CD4-positive, alpha-beta T cell (primary cell): Measurements from ENCODE around the gene CPSF4L. TPM values are rescaled to one million over a fixed set of nuclear protein-coding genes. Genes with fewer than 3 reads are reported as not detected.

Source experiments
- ATAC-seq: fragments of 200-7000 bp; cut with Tn5 transposase; one replicate; pipeline ENCODE4 v1.10.0; 2022; ENCODE audit warnings: mild to moderate bottlenecking; ENCODE audit not compliant: poor library complexity
- CTCF ChIA-PET: fragments of 350-600 bp; sonication (Branson Sonifier 250); formaldehyde crosslinking; loops from one replicate; lab custom pipeline; 2021; ENCODE audit warnings: antibody characterized with exemption, inconsistent platforms; lab: Charles Lee
- POLR2A ChIA-PET: fragments of 350-600 bp; sonication (Branson Sonifier 250); formaldehyde crosslinking; loops from one replicate; lab custom pipeline; 2021; ENCODE audit warnings: antibody characterized with exemption, inconsistent platforms; lab: Charles Lee
- DNase-seq, 14 experiments: peaks; one replicate each; pipeline ENCODE4 v3.0.0-alpha.2; 2013 to 2020; ENCODE audit warnings: mixed read lengths in 2 of 14
- H3K27ac ChIP-seq, 2 donors: one replicate each; pipeline versions ENCODE4 v1.5.1 to v1.7.0; 2013; ENCODE audit warnings: low read length in 2 of 2, low read depth in 1 of 2, mild to moderate bottlenecking in 1 of 2
- H3K27me3 ChIP-seq, 2 experiments: 1 replicate in 1 of 2; 2 replicates in 1 of 2; pipeline versions ENCODE4 v1.6.1 to v1.7.0; 2013; ENCODE audit warnings: low read length in 2 of 2, control low read depth in 1 of 2, mild to moderate bottlenecking in 1 of 2, moderate library complexity in 1 of 2; ENCODE audit not compliant: insufficient read depth in 2 of 2, control insufficient read depth in 1 of 2
- H3K36me3 ChIP-seq: one replicate; pipeline ENCODE4 v1.6.1; 2013; ENCODE audit warnings: low read length, control low read depth; ENCODE audit not compliant: insufficient read depth
- H3K4me1 ChIP-seq: one replicate; pipeline ENCODE4 v1.6.1; 2013; ENCODE audit warnings: low read length, control low read depth; ENCODE audit not compliant: insufficient read depth
- H3K4me3 ChIP-seq: one replicate; pipeline ENCODE4 v1.5.1; 2013; ENCODE audit warnings: mild to moderate bottlenecking, low read length, moderate library complexity
- H3K9me3 ChIP-seq, 2 experiments: 1 replicate in 1 of 2; 2 replicates in 1 of 2; pipeline versions ENCODE4 v1.6.1 to v1.7.0; 2013; ENCODE audit warnings: low read length in 2 of 2, mild to moderate bottlenecking in 2 of 2, control low read depth in 1 of 2, moderate library complexity in 1 of 2; ENCODE audit not compliant: control insufficient read depth in 1 of 2, insufficient read depth in 1 of 2
- H3K27ac Mint-ChIP-seq: one replicate; pipeline ENCODE4 v1.8.0; 2020; ENCODE audit warnings: mixed read lengths
- H3K27me3 Mint-ChIP-seq: one replicate; pipeline ENCODE4 v1.8.0; 2021; ENCODE audit warnings: mixed read lengths
- H3K36me3 Mint-ChIP-seq: one replicate; pipeline ENCODE4 v1.8.0; 2021; ENCODE audit warnings: low read depth, mixed read lengths
- H3K4me1 Mint-ChIP-seq: one replicate; pipeline ENCODE4 v1.8.0; 2021; ENCODE audit warnings: low read depth, mixed read lengths
- H3K4me3 Mint-ChIP-seq: one replicate; pipeline ENCODE4 v1.8.0; 2020; ENCODE audit warnings: mild to moderate bottlenecking, mixed read lengths
- H3K9me3 Mint-ChIP-seq: one replicate; pipeline ENCODE4 v1.8.0; 2020; ENCODE audit warnings: mixed read lengths
- intact Hi-C, 2 experiments: fragments of 100-400 bp; cut with DNase I in 1 of 2; cut with micrococcal nuclease in 1 of 2; formaldehyde crosslinking; loops; one replicate each; pipeline versions ENCODE4 v1.15.1 to v1.9.0; 2023 to 2025; cut with DNase I, micrococcal nuclease
- total RNA-seq, 174 experiments: library from RNA in 2 of 174; stranded (reverse) in 2 of 174; gene quantifications; one replicate each; pipeline ENCODE4 v1.2.3 and lab custom pipeline; 2021 to 2026
- TF ChIP-seq, protein P1 (sequence below): fragments of 200-600 bp; IDR thresholded peaks from one replicate; pipeline ENCODE4 v1.8.0; 2022; ENCODE audit warnings: antibody characterized with exemption, mild to moderate bottlenecking

The CPSF4L gene
- total RNA-seq, 2 experiments from 2014 or later: not detected

DNA sequence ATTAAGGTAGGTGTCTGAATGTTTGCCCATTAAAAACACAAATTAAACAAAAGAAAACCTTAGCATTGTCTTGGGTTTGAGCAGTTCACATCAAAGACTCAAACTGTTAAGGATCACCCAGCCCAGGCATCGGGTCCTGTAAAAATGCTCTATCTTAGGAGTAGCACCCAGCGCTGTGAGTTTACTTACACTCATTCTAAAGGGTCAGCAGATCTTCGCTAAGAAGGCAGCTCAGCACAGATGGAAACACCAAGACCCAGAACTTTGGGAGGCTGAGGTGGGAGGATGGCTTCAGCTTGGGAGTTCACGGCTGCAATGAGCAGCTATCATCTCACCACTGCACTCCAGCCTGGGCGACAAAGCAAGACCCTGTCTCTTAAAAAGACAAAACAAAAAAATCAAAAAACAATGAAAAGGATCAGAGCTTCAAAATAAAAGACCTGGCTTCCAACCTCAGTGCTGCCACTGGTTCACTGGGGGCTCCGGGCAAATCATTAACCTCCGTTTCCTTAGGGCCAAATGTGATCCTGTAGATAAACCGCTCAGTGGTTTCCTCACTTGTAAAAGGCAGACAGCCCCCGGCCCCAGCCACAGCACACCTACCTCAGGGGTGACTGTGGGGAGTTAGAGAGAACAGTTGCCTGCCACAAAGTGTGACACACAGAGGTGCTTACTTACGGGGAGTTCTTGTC is 57.7 kb downstream of the CPSF4L start:
- H3K36me3 Mint-ChIP-seq: peaks cover 92% of the 10 kb centered on the region
- Histone ChIP-seq H3K36me3 (peaks cover 83% of the 10 kb centered on the region), H3K9me3 (no peaks in the 10 kb centered on the region), H3K4me1 (peaks cover 24% of the 10 kb centered on the region), H3K27me3 (no peaks in the 10 kb centered on the region), H3K4me3 (no peak overlapping the region), H3K27ac (peak overlapping the region; percentile 8 to 33)
- CTCF ChIA-PET: interaction anchor here (1.0 kb wide), 1 partner anchor 12 kb away, joined by 3 read pairs; no protein-coding TSS in a partner anchor
- POLR2A ChIA-PET: interaction anchor here (1.2 to 2.5 kb wide), 3 partner anchors 8 to 28 kb away, joined by 4 to 17 read pairs (median 6); a partner anchor contains a TSS
- peaks cover 28% of the 10 kb centered on the region for H3K4me1 Mint-ChIP-seq
- DNase-seq (peak in 7 of 14 experiments; percentile 15 to 55 (median 31)), ATAC-seq (peak; percentile 78)
- TF ChIP-seq, protein P1, sequence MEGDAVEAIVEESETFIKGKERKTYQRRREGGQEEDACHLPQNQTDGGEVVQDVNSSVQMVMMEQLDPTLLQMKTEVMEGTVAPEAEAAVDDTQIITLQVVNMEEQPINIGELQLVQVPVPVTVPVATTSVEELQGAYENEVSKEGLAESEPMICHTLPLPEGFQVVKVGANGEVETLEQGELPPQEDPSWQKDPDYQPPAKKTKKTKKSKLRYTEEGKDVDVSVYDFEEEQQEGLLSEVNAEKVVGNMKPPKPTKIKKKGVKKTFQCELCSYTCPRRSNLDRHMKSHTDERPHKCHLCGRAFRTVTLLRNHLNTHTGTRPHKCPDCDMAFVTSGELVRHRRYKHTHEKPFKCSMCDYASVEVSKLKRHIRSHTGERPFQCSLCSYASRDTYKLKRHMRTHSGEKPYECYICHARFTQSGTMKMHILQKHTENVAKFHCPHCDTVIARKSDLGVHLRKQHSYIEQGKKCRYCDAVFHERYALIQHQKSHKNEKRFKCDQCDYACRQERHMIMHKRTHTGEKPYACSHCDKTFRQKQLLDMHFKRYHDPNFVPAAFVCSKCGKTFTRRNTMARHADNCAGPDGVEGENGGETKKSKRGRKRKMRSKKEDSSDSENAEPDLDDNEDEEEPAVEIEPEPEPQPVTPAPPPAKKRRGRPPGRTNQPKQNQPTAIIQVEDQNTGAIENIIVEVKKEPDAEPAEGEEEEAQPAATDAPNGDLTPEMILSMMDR: no peak
- H3K27ac Mint-ChIP-seq: peak overlapping the region; percentile 87
- H3K4me3 Mint-ChIP-seq: peak overlapping the region; percentile 42
- intact Hi-C loops: no loop called here
- no peaks in the 10 kb centered on the region for H3K27me3 Mint-ChIP-seq
- H3K9me3 Mint-ChIP-seq: no peaks in the 10 kb centered on the region

DNA sequence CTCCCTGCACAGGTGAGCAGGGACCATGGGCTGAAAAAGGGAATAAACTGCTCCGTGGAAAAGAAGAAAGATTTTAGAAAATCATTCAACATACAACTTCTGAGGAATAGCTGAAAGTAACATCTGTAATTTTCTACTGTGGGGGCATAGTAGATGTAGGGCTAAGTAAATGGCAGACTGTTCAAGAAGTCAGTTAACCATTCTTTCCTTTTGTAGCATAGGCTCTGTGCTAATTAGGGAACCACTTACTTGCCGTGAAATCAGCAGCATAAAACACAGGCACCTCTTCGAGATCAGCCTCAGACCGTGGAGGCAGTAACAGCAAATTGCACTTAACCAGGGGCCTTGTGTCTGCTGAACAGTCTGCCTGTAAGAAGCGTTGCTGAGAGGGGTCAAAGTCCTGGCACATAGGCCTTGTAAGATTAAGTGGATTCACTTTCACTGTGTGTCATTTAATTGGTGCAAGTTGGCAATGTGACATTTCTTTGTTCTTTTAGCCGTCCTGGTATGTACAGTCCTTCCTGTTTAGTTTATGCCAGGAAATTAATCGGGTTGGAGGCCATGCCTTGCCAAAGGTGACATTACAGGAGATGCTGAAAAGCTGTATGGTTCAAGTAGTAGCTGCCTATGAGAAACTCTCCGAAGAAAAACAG is 58.4 kb downstream of the CPSF4L start:
- peaks cover 24% of the 10 kb centered on the region for H3K4me1 ChIP-seq
- Mint-ChIP-seq H3K27me3 (no peaks in the 10 kb centered on the region), H3K4me1 (peaks cover 24% of the 10 kb centered on the region), H3K9me3 (no peaks in the 10 kb centered on the region), H3K27ac (peak overlapping the region; percentile 87), H3K36me3 (peaks cover 92% of the 10 kb centered on the region), H3K4me3 (peak overlapping the region; percentile 43)
- H3K9me3 ChIP-seq: no peaks in the 10 kb centered on the region
- peak; percentile 65 for ATAC-seq
- ChIA-PET POLR2A (interaction anchor here (1.2 to 2.5 kb wide), 4 partner anchors 9 to 29 kb away, joined by 4 to 17 read pairs (median 5); partner anchors contain the start of gene COG1), CTCF (interaction anchor here (0.8 to 1.0 kb wide), 2 partner anchors 9 to 11 kb away, joined by 3 read pairs; no protein-coding TSS in a partner anchor)
- intact Hi-C loops: no loop called here
- H3K27ac ChIP-seq: peak overlapping the region; percentile 8 to 33
- DNase-seq: peak in 2 of 14 experiments; percentile 34 to 52
- no peaks in the 10 kb centered on the region for H3K27me3 ChIP-seq
- H3K36me3 ChIP-seq: peaks cover 83% of the 10 kb centered on the region
- TF ChIP-seq, protein P1: no peak
- H3K4me3 ChIP-seq: no peak overlapping the region

- POLR2A ChIA-PET: no interaction called here
- intact Hi-C loops: no loop called here
- H3K4me1 Mint-ChIP-seq: peaks cover 26% of the 10 kb centered on the region
Measured at GRCh38 chr17:73201215-73202069, 60.2 kb downstream of the CPSF4L start.

More at GRCh38 chr17:73201215-73202069, 60.2 kb downstream of the CPSF4L start:
- DNase-seq (no peak), ATAC-seq (no peak)
- TF ChIP-seq, protein P1: no peak
- no peak overlapping the region for H3K27ac Mint-ChIP-seq
- no peaks in the 10 kb centered on the region for H3K27me3 ChIP-seq
- CTCF ChIA-PET: no interaction called here
- no peak overlapping the region for H3K4me3 Mint-ChIP-seq
- H3K9me3 Mint-ChIP-seq: no peaks in the 10 kb centered on the region
- no peak overlapping the region for H3K4me3 ChIP-seq
- peaks cover 94% of the 10 kb centered on the region for H3K36me3 Mint-ChIP-seq
- H3K36me3 ChIP-seq: peaks cover 84% of the 10 kb centered on the region
- peaks cover 24% of the 10 kb centered on the region for H3K4me1 ChIP-seq
- no peaks in the 10 kb centered on the region for H3K9me3 ChIP-seq
- H3K27me3 Mint-ChIP-seq: no peaks in the 10 kb centered on the region
- H3K27ac ChIP-seq: no peak overlapping the region
